Activated CD4-positive, CD25-positive, alpha-beta regulatory T cell treated with anti-CD3 and anti-CD28 coated beads, Interleukin-2, amount 50 U/mL, for 24 hours (primary cell): Measurements from ENCODE around the gene MED10.

Experiments used
- ATAC-seq, 2 donors: fragments of 150-1000 bp; cut with Tn5 transposase; one replicate each; pipeline ENCODE4 v1.10.0; 2021; ENCODE audit warnings: mild to moderate bottlenecking in 1 of 2, moderate library complexity in 1 of 2

MED10 gene, protein sequence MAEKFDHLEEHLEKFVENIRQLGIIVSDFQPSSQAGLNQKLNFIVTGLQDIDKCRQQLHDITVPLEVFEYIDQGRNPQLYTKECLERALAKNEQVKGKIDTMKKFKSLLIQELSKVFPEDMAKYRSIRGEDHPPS

GRCh38 chr5:6377905-6378765 lies at the start of gene MED10:
MED10 (minus strand) TSS chr5:6378547; CDS start chr5:6378483, 64 bp downstream.
- peak; percentile 97 to 98 for ATAC-seq

GRCh38 chr5:6427694-6428093 lies 49.3 kb upstream of the MED10 start:
- ATAC-seq: no peak

- ATAC-seq: no peak
Measured at GRCh38 chr5:6424700-6425099, 46.4 kb upstream of the MED10 start.

DNA sequence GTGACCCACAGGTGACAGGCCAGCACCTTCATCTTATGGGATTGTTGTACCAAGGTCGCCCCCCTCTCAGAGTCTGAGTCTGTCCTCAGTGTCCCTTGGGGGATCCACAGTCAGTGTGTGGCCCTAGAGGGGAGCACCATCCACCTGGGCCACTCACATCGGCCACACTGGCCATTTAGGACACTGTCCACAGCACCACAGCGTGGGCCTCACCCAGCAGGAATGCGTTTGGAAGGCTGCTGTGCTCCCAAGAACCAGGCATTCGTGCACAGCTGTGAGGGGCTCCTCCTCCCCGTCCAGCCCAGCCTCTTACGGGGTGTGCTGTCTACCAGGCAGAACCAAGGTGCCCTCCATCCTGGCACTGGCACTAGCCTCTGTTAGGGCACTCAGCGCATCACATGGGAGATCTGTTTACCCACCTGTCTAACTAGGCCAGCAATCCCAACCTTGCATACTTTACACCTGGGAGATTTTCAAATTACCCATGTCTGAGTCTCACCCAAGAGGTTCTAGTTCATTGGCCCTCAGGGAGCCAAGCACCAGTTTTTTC lies 45.8 kb upstream of the MED10 start:
- no peak for ATAC-seq

DNA sequence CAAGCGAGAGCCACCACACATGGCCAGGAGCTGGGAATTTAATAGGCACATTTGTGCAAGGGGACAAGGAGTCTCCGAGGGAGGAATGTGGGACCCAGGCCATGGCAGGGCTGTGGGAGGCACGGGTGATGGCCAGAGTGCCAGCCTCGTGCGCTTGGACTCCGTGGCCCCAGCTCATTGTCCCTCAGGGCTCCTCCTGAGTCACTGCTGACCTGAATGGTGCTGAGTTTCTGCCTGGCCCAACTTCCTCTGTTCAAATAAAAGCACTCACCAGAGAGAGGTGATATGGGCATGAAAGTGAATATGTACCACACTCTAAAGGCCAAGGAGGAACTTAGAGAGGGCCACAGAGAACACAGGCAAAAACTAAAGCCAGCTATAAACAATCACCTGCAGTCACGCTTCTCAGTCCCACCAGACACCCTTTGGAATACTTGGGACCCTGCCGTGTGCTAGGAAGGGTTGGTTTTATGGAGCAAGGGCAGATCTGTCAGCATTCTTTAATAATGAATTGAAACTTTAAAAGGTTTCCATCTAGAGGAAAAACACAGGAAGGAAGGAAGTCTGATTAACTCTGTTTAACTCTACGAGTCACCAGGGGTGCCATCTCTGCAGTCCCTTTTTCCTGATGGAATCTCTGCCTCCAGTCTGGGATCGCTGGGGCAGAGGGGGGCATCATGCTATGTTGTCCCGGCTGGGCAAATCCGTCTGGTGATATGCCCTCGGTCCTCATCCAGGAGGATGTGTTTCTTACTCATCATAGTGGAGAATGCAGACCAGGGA lies 45.2 kb upstream of the MED10 start:
- no peak for ATAC-seq

DNA sequence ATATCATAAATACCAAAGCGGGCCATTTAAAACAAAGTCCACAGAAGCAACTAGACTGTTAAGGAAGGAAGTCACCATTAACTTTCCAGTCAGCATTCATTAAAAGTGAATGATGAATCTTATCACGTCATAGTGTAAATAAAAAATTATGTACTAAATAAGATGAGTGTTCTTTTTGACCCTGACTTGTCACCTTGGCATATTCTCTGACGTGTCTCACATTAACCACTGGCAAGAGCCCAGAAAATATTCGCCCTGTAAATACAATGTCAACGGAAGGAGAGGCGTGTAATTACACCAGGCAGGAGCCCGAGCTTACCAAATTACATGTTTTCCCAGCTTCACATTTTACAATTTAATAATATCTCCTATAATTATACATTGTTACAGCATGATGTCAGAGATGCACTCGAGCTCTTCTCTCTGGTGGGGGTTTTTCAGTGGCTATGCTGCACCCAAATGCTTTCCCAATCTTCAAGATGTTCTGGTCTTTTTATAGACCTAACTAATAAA lies 41.0 kb upstream of the MED10 start:
- no peak for ATAC-seq

DNA sequence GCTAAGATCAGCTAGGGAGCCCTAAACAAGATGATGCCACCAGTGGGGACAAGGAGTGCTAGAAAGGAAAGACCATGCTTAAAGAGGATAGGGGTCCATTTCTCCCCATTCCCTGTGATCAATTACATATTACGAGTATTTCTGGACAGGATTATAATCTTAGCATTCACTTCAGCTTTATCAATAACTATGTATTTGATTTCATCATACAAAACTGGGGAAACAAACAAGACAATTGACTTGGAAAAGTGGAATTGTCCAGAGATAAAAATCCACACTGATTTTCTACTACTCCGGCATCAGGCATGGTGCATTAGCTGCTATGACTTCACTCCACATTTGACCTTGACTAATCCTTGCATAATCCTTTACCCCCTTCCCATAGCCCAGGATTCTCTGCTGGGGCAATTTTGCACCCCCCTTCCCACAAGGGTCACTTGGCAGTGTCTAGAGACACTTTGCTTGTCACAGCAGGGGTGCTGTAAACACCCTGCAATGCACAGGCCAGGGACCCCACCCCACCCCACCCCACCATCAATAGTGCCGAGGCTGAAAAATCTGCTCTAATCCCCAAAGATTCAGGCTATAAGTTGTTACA lies 40.4 kb upstream of the MED10 start:
- no peak for ATAC-seq

DNA sequence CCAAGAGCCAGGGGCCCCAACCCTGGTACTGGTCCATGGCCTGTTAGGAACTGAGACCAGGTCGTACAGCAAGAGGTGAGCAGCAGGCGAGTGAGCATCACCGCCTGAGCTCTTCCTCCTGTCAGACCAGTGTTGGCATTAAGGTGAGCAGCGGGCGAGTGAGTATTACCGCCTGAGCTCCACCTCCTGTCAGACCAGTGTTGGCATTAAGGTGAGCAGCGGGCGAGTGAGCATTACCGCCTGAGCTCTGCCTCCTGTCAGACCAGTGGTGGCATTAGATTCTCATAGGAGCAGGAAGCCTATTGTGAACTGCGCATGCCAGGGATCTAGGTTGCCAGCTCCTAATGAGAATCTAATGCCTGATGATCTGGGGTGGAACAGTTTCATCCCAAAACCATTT lies 39.3 kb upstream of the MED10 start:
- ATAC-seq: no peak

- ATAC-seq: no peak
Measured at GRCh38 chr5:6412811-6413210, 34.5 kb upstream of the MED10 start.

DNA sequence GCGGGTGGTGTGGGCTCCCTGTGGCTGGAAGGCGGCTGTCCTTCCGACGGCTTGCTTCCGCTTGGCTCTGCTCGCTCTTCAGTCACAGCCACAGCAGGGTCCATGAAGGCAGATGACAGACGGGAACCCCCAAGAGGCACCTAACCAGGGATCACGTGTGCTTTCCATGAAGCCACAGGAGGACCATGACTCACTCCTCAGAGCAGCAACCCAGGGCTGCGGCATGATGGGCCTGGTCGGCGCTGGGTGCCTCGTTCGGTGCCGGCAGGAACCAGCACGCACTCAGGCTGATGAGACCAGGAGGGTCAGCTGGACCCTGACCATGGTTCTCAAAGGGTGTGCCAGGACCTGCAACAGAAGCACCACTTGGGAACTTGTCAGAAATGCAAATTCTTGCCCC lies 32.8 kb upstream of the MED10 start:
- ATAC-seq: no peak

DNA sequence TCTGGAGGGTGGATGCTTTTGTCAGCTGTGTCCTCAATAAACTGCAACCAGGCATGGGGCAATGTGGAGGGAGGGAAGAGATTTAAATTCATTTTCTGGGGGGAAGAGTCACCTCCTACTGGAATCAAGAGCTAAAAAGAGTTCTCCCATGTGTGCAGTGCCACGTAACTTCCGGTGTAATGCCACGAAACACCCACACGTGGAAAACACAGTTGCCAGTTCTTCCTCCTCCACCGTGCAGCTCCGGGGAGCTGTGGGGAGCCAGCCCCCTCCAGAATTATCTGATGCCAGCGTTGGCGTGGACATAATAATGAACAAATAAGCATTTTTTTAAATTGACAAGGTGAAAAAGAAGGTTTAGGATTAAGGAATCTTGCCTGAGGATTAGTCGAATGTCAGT lies 32.1 kb upstream of the MED10 start:
- no peak for ATAC-seq

GRCh38 chr5:6408627-6409446 lies 30.5 kb upstream of the MED10 start:
- no peak for ATAC-seq

DNA sequence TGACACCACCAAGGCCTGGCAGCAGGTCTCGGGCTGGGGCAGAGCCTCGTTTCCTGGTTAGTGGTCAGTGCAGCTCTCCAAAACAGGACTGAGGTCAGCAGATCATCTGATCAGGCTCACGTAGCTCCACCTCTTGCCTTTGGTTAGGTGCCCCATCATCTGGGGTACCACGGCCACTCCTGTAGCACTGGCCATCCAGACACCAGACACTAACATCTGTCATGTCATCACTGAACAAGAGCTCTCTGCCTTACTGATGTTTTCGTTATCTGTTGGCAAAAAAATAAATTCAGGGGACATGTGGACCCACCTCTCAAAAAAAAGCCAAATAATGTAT lies 29.9 kb upstream of the MED10 start:
- no peak for ATAC-seq

DNA sequence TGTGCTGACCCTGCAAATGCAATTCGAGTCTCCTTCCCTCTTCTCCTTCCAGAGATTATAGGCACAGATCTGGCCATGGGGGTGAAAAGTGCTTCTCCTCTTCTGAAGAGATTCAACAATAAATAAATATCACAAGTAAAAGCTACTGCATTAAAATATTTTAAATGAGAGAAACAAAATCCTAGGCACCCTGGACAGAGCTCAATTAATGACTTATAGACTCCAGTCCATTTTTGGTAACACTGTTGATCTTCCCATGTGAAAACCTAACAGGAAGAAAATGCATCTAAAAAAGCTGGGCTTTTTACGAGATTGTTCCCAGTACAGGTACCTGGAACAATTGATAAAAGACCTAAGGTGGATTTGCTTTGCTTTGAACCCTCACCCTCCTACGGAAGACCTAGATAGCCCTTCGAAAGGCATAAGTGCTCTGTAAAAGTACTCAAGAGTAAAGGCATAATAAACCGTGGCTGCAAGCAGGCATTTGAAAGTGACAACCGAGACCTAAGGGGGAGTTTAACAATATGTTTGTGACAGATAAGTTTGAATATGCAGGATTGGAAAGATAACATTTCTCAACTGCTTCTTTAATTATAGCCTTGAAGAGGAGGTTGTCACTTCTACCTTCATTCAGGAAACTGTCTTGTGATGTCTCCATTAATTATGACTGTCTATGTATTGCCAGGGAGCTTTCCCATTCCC lies 29.4 kb upstream of the MED10 start:
- ATAC-seq: no peak

- no peak for ATAC-seq
Measured at GRCh38 chr5:6405591-6405990, 27.2 kb upstream of the MED10 start.

DNA sequence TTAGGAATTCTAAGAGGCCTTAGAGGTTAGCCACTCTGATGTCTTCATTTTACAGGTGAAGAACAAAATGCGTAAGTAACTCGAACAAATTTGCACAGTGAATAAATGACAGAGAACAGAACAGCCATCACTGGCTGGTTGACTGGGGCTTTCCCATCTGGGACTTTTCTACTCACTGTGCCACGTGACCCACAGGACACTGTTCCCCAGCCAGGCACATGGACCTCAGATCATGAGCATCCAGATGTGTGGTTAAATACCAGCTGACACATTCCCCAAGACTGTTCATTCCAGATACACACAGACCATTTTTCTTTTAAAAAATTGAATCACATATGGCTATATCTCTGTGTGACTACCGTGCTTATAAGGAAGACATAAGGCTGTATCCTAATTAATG lies 25.8 kb upstream of the MED10 start:
- no peak for ATAC-seq

DNA sequence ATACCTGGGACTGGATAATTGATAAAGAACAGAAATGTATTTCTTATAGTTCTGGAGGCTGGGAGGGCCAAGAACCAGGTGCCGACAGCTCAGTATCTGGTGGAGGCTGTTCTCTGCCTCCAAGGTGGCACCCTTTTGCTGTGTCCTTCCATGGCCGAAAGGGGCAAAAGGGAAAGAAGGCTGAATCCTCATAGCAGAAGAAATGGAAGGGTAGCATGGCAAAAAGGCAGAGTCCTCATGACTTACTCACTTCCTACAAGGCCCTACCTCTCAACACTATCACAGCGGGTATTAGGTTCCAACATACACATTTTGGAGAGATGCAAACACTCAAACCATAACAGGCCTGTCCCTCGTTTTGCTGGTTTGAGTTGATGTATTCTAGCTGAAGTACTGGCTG lies 25.1 kb upstream of the MED10 start:
- no peak for ATAC-seq

DNA sequence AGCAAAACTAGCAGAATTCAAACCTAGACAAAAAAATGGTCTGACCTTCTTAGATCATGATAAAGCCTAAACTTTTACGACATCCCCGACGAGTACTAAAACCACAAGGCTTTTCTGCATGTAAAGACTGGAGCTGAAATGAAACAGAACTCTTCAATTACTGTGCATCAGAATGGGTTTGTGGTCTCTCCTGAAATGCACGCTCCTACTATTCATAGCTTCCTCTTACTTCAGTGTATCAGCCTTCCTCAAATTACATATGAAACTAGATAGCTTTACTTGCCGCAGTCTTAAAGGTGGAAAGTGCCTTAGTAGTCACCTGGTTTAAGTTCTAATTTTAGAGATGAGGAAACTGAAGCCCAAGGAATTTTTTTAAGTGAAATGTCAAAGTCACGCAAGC lies 24.6 kb upstream of the MED10 start:
- no peak for ATAC-seq

DNA sequence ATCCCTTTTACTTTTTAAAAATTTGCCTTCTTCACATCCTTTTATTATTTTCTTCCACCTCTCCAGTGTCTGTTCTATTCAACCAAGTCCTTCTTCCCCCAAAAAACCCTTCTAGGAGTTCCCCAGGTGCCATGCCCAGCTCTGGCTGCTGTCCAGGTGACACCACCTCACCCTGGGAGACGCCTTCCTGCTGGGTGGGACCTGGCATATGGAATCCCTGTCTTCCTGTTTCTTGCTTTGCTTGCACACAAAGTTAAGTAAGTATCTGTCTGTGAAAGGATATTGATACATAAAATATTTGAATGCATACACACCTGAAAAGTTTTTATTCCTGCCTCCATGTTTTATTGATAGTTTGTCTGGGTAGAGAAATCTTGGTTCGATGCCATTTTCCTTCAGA lies 23.1 kb upstream of the MED10 start:
- no peak for ATAC-seq

DNA sequence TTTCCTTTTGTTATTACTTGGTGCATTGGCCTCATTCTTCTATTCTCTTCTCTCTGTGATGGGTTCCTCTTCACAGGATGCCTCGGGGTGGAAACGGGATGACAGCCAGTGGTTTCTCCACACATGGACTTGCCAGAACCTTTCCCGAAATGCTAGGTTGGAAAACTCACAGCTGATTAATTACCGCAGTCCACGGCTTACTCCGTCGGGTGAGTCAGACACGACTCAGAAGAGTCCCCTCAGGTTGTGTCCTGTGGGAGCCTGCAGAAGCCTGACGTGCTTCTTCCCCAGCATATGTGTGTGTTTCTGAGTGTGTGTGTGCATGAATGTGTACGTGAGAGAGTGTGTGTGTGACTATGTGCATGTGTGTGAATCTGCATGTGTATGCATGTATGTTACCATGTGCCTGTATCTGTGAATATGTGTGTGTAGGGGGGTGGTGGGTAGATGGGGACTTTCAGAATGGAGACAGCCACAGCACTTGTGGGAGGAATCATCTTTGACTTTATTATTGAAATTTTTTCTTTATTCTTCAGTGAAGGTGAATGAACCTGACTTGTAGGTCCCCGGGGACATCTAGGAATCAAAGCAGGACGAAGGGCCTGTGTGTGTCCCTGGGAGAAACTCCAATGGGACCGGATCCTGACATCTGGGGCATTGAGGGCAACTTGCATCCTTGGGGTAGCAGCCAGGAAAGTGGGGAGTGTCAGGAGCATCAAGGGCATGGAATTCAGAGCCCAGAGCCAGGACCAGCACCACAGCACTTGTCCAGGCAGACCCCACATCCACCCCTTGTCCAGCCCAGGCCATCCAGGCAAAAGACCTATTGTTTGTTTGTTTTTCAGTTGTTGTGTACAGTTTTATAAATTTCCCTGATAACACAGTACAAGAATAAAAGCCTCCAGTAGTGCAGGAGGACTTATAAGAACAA lies 21.9 kb upstream of the MED10 start:
- no peak for ATAC-seq
